ENCODE results near the gene ZFYVE28.

Gene ZFYVE28

GRCh38 chr4:2332976-2333319 lies 85.5 kb downstream of the ZFYVE28 start:
- H3K27ac ChIP-seq (ENCODE audit: low read depth, low read length) = no peak overlapping the region
- no peaks in the 10 kb centered on the region for H3K36me3 ChIP-seq (ENCODE audit: control insufficient read depth, insufficient read depth, low read length)
- no peak overlapping the region for H3K4ac ChIP-seq (ENCODE audit: low read depth, low read length)
- no peak overlapping the region for H4K8ac ChIP-seq (ENCODE audit: low read depth, low read length)
- no peak overlapping the region for H3K23ac ChIP-seq (ENCODE audit: low read length)
- H3K79me1 ChIP-seq (ENCODE audit: low read length) = no peaks in the 10 kb centered on the region
- H2BK120ac ChIP-seq (ENCODE audit: low read depth, low read length) = no peak overlapping the region
- no peak overlapping the region for H3K9ac ChIP-seq (ENCODE audit: low read length)
- no peak for DNase-seq
- H2AK5ac ChIP-seq (ENCODE audit: low read length) = no peak overlapping the region
- no peaks in the 10 kb centered on the region for H3K79me2 ChIP-seq (ENCODE audit: control insufficient read depth, insufficient read depth, low read length)
- no peaks in the 10 kb centered on the region for H3K4me1 ChIP-seq (ENCODE audit: control insufficient read depth, low read depth, low read length)
- H3K4me2 ChIP-seq (ENCODE audit: low read length) = no peak overlapping the region
- H3K18ac ChIP-seq (ENCODE audit: low read length) = no peak overlapping the region
- no peaks in the 10 kb centered on the region for H3K27me3 ChIP-seq (ENCODE audit: insufficient read depth, low read length, poor library complexity)
- H2BK15ac ChIP-seq (replicated peaks; ENCODE audit: low read depth) = no peak overlapping the region
- WGBS (ENCODE audit: extremely low coverage, insufficient coverage, low lambda C conversion rate) = no CpG with 5 or more reads among the region's 6 CpGs
- H4K5ac ChIP-seq (ENCODE audit: low read length) = no peak overlapping the region
- no peak overlapping the region for H2BK5ac ChIP-seq (ENCODE audit: low read length)
- H3K56ac ChIP-seq (ENCODE audit: low read length) = no peak overlapping the region
- no peak overlapping the region for H3K4me3 ChIP-seq (ENCODE audit: low read length)

DNA sequence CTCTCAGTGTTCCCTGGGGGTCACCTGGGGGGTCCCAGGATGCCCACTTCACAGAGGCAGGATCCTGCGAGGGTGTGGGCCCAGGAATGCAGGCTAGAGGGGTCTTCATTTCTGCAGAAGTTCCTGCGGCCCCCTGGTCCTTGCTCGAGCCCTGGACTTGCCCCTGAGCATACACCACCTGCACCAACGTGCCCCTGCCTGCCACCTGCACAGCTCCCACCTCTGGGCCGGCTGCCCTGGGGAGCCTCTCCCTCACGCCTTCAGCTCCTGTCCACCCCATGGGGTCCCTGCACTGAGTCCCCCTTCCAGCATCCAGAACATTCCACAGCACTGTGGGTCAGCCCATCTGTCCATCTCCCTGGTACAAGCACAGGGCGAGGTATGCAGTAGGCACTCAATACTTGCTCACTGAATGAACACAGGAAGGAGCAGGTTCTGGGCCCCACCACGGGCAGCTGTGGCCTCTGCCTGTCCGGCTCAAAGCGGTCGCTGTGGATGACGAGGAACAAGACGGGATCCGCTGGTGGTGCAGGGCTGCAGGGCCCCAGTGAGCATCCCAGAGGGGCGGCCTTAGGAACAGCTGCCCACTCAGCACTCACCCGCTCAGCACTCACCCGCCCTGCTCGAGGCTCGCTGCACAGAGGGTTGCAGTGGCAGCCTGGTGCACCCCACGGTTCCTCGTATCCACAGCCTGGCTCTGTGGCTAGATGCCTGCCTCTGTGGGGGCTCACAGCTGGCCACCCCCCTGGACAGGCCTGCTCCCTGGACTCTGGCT lies 86.1 kb downstream of the ZFYVE28 start:
- no peak overlapping the region for H3K56ac ChIP-seq (ENCODE audit: low read length)
- H3K4me3 ChIP-seq (ENCODE audit: low read length) = no peak overlapping the region
- H3K4ac ChIP-seq (ENCODE audit: low read depth, low read length) = no peak overlapping the region
- no peaks in the 10 kb centered on the region for H3K36me3 ChIP-seq (ENCODE audit: control insufficient read depth, insufficient read depth, low read length)
- H2AK5ac ChIP-seq (ENCODE audit: low read length) = no peak overlapping the region
- H3K27me3 ChIP-seq (ENCODE audit: insufficient read depth, low read length, poor library complexity) = no peaks in the 10 kb centered on the region
- DNase-seq = no peak
- H3K18ac ChIP-seq (ENCODE audit: low read length) = no peak overlapping the region
- H3K79me2 ChIP-seq (ENCODE audit: control insufficient read depth, insufficient read depth, low read length) = no peaks in the 10 kb centered on the region
- no peak overlapping the region for H3K23ac ChIP-seq (ENCODE audit: low read length)
- no peak overlapping the region for H2BK120ac ChIP-seq (ENCODE audit: low read depth, low read length)
- no peak overlapping the region for H3K9ac ChIP-seq (ENCODE audit: low read length)
- no peak overlapping the region for H3K4me2 ChIP-seq (ENCODE audit: low read length)
- no peak overlapping the region for H3K27ac ChIP-seq (ENCODE audit: low read depth, low read length)
- no peak overlapping the region for H4K5ac ChIP-seq (ENCODE audit: low read length)
- H3K4me1 ChIP-seq (ENCODE audit: control insufficient read depth, low read depth, low read length) = no peaks in the 10 kb centered on the region
- no peaks in the 10 kb centered on the region for H3K79me1 ChIP-seq (ENCODE audit: low read length)
- no CpG with 5 or more reads among the region's 21 CpGs for WGBS (ENCODE audit: extremely low coverage, insufficient coverage, low lambda C conversion rate)
- H4K8ac ChIP-seq (ENCODE audit: low read depth, low read length) = no peak overlapping the region
- H2BK15ac ChIP-seq (replicated peaks; ENCODE audit: low read depth) = no peak overlapping the region
- no peak overlapping the region for H2BK5ac ChIP-seq (ENCODE audit: low read length)

DNA sequence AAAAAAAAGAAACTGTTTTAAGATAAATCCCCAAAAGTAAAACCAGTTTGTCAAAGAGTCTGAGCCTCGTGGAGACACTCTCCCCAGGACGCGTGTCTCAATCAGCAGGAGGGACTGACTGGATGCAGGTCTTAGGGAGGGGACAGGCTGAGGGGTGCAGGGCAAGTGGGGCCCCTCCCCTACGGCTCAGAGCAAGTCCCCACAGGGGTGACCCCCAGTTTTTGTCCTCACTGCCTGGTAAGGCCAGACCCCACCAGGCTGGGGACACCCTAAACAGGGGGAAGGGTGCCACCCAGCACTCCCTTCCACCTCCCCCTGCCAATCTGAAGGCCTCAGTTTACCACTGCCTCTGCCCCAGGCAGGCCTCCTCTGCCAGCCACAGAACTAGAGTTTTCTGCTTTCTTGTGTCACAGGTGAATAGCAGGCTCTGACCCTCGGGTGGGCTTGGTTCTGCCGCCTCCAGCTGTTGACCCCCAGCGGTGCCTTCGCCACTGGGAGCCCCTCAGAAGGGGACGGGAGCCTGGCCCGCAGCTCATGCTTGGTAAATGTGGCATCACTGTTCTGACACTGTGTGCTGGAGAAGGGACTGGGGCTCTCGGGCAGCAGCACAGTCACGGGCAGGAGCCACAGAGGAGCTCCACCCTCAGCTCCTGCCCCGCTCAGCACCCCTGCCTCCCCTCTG lies 86.8 kb downstream of the ZFYVE28 start:
- Histone ChIP-seq H3K9ac (ENCODE audit: low read length) (no peak overlapping the region), H3K18ac (ENCODE audit: low read length) (no peak overlapping the region), H3K4me3 (ENCODE audit: low read length) (no peak overlapping the region), H3K4me2 (ENCODE audit: low read length) (no peak overlapping the region), H3K4ac (ENCODE audit: low read depth, low read length) (no peak overlapping the region), H3K27ac (ENCODE audit: low read depth, low read length) (no peak overlapping the region), H2BK5ac (ENCODE audit: low read length) (no peak overlapping the region), H4K5ac (ENCODE audit: low read length) (no peak overlapping the region), H3K79me1 (ENCODE audit: low read length) (no peaks in the 10 kb centered on the region), H3K79me2 (ENCODE audit: control insufficient read depth, insufficient read depth, low read length) (no peaks in the 10 kb centered on the region), H2BK15ac (replicated peaks; ENCODE audit: low read depth) (no peak overlapping the region), H2BK120ac (ENCODE audit: low read depth, low read length) (no peak overlapping the region), H3K27me3 (ENCODE audit: insufficient read depth, low read length, poor library complexity) (no peaks in the 10 kb centered on the region), H4K8ac (ENCODE audit: low read depth, low read length) (no peak overlapping the region), H3K56ac (ENCODE audit: low read length) (no peak overlapping the region), H2AK5ac (ENCODE audit: low read length) (no peak overlapping the region), H3K36me3 (ENCODE audit: control insufficient read depth, insufficient read depth, low read length) (no peaks in the 10 kb centered on the region), H3K4me1 (ENCODE audit: control insufficient read depth, low read depth, low read length) (no peaks in the 10 kb centered on the region), H3K23ac (ENCODE audit: low read length) (no peak overlapping the region)
- no CpG with 5 or more reads among the region's 13 CpGs for WGBS (ENCODE audit: extremely low coverage, insufficient coverage, low lambda C conversion rate)
- DNase-seq = no peak

DNA sequence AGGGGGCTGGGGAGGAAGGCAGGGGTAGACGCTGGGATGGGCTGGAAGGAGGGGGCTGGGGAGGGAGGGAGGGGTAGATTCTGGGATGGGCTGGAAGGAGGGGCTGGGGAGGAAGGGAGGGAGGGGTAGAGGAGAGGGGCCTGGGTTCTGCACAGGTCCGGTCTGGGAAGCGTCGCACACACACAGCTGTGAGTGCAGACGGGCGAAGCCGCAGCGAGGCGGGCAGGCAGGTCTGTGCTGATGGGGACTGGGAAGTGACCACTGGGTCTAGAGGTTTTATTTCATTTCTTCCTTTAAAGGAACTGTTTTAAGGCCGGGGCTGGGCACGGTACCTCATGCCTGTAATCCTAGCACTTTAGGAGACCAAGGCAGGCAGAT lies 87.4 kb downstream of the ZFYVE28 start:
- no peak overlapping the region for H4K8ac ChIP-seq (ENCODE audit: low read depth, low read length)
- no peaks in the 10 kb centered on the region for H3K79me1 ChIP-seq (ENCODE audit: low read length)
- no peak overlapping the region for H3K4me2 ChIP-seq (ENCODE audit: low read length)
- no peak overlapping the region for H3K56ac ChIP-seq (ENCODE audit: low read length)
- no peak overlapping the region for H3K9ac ChIP-seq (ENCODE audit: low read length)
- no peak overlapping the region for H2BK15ac ChIP-seq (replicated peaks; ENCODE audit: low read depth)
- no peak overlapping the region for H3K18ac ChIP-seq (ENCODE audit: low read length)
- DNase-seq = no peak
- H3K27me3 ChIP-seq (ENCODE audit: insufficient read depth, low read length, poor library complexity) = no peaks in the 10 kb centered on the region
- no peak overlapping the region for H4K5ac ChIP-seq (ENCODE audit: low read length)
- H2AK5ac ChIP-seq (ENCODE audit: low read length) = no peak overlapping the region
- H3K4me1 ChIP-seq (ENCODE audit: control insufficient read depth, low read depth, low read length) = no peaks in the 10 kb centered on the region
- no CpG with 5 or more reads among the region's 11 CpGs for WGBS (ENCODE audit: extremely low coverage, insufficient coverage, low lambda C conversion rate)
- no peak overlapping the region for H3K4me3 ChIP-seq (ENCODE audit: low read length)
- H3K4ac ChIP-seq (ENCODE audit: low read depth, low read length) = no peak overlapping the region
- no peak overlapping the region for H3K23ac ChIP-seq (ENCODE audit: low read length)
- no peaks in the 10 kb centered on the region for H3K36me3 ChIP-seq (ENCODE audit: control insufficient read depth, insufficient read depth, low read length)
- H2BK120ac ChIP-seq (ENCODE audit: low read depth, low read length) = no peak overlapping the region
- no peaks in the 10 kb centered on the region for H3K79me2 ChIP-seq (ENCODE audit: control insufficient read depth, insufficient read depth, low read length)
- no peak overlapping the region for H3K27ac ChIP-seq (ENCODE audit: low read depth, low read length)
- no peak overlapping the region for H2BK5ac ChIP-seq (ENCODE audit: low read length)

DNA sequence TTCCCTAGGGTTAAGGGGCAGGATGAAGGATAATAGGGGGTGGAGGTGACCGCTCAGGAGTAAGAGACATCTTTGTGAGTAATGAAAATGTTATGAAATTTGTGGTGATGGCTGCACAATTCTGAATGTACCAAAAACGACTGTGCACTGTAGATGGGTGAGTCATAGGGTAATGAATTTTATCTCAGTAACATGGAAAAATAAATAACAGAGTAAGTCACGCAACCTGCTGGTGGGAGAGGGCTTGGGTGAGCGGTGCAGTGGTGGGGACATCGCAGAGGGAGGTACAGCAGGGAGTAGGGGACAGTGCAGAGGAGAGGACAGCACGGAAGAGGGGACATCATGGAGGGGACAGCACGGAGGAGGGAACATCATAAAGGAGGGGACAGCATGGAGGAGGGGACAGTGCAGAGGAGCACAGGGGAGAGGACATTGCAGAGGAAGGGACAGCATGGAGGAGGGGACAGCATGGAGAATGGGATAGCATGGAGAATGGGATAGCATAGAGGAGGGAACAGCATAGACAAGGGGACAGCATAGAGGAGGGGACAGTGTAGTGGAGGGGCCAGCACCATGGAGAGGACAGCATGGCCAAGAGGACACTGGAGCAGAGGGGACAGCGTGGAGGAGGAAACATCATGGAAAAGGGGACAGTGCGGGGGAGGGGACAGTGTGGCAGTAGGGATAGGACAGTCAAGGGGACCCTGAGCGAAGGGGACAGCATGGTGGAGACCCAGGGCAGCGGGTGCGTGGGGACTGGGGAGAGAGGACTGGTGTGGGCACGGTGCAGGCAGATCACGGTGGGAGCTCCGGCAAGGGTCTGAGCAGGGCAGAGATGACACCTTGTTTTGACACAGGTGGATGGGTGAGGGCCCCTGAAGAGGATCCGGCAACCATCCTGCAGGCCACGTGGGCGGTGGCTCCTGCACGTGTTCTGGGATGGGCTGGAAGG lies 88.1 kb downstream of the ZFYVE28 start:
- Histone ChIP-seq H2BK5ac (ENCODE audit: low read length) (no peak overlapping the region), H3K36me3 (ENCODE audit: control insufficient read depth, insufficient read depth, low read length) (no peaks in the 10 kb centered on the region), H4K8ac (ENCODE audit: low read depth, low read length) (no peak overlapping the region), H3K79me1 (ENCODE audit: low read length) (no peaks in the 10 kb centered on the region), H3K27ac (ENCODE audit: low read depth, low read length) (no peak overlapping the region), H3K56ac (ENCODE audit: low read length) (no peak overlapping the region), H3K4me1 (ENCODE audit: control insufficient read depth, low read depth, low read length) (no peaks in the 10 kb centered on the region), H3K4me3 (ENCODE audit: low read length) (no peak overlapping the region), H3K18ac (ENCODE audit: low read length) (no peak overlapping the region), H3K4me2 (ENCODE audit: low read length) (no peak overlapping the region), H3K4ac (ENCODE audit: low read depth, low read length) (no peak overlapping the region), H3K79me2 (ENCODE audit: control insufficient read depth, insufficient read depth, low read length) (no peaks in the 10 kb centered on the region), H4K5ac (ENCODE audit: low read length) (no peak overlapping the region), H3K23ac (ENCODE audit: low read length) (no peak overlapping the region), H3K27me3 (ENCODE audit: insufficient read depth, low read length, poor library complexity) (no peaks in the 10 kb centered on the region), H2BK120ac (ENCODE audit: low read depth, low read length) (no peak overlapping the region), H3K9ac (ENCODE audit: low read length) (no peak overlapping the region), H2BK15ac (replicated peaks; ENCODE audit: low read depth) (no peak overlapping the region), H2AK5ac (ENCODE audit: low read length) (no peak overlapping the region)
- no peak for DNase-seq
- WGBS (ENCODE audit: extremely low coverage, insufficient coverage, low lambda C conversion rate) = no CpG with 5 or more reads among the region's 19 CpGs
